ENCODE measurements around the gene TIMM17A.

DNA sequence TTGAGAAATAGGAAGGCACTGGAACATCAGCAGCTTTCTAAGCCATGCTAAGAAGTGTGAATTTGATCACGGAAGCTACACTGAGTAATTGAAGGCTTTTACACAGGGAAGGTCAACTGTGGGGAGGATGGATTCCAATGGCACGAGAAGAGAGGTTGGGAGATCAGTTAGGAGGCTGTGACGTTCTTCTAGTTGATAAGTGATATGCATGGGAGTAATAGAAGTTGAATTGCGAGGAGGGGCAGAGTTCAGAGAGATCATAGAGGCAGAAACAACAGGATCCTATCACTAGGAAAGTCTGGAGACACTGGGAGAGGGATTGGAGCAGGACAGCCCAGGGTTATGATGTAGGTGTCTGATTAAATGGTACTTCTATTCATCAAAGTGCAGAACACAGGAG, 25.2 kb upstream of the TIMM17A start:
- TF ChIP-seq, protein P1, sequence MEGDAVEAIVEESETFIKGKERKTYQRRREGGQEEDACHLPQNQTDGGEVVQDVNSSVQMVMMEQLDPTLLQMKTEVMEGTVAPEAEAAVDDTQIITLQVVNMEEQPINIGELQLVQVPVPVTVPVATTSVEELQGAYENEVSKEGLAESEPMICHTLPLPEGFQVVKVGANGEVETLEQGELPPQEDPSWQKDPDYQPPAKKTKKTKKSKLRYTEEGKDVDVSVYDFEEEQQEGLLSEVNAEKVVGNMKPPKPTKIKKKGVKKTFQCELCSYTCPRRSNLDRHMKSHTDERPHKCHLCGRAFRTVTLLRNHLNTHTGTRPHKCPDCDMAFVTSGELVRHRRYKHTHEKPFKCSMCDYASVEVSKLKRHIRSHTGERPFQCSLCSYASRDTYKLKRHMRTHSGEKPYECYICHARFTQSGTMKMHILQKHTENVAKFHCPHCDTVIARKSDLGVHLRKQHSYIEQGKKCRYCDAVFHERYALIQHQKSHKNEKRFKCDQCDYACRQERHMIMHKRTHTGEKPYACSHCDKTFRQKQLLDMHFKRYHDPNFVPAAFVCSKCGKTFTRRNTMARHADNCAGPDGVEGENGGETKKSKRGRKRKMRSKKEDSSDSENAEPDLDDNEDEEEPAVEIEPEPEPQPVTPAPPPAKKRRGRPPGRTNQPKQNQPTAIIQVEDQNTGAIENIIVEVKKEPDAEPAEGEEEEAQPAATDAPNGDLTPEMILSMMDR (IDR thresholded peaks at IDR 0.05; ENCODE audit: control extremely low read depth in 1 of 3, insufficient read depth in 1 of 3, low read depth in 1 of 3, low read length in 3 of 3): no peak
- TF ChIP-seq POLR2A (IDR thresholded peaks at IDR 0.05; ENCODE audit: control extremely low read depth in 1 of 2, low read depth in 2 of 2, low read length in 2 of 2): no peak
- TF ChIP-seq SRF (IDR thresholded peaks at IDR 0.05; ENCODE audit: low read depth, low read length): no peak
- TF ChIP-seq EP300 (IDR thresholded peaks at IDR 0.05; ENCODE audit: borderline replicate concordance in 1 of 2, low read depth in 2 of 2, low read length in 2 of 2): no peak
- TF ChIP-seq CREB1 (IDR thresholded peaks at IDR 0.05): no peak
- TF ChIP-seq SAP30 (IDR thresholded peaks at IDR 0.05; ENCODE audit: insufficient read depth, insufficient replicate concordance, low read length): no peak
- no peak for TF ChIP-seq ZNF274 (IDR thresholded peaks at IDR 0.05; ENCODE audit: borderline replicate concordance, extremely low read depth, low read length)
- TF ChIP-seq SIN3A (conservative IDR thresholded peaks at IDR 0.05 in 1 of 2, IDR thresholded peaks at IDR 0.05 in 1 of 2; ENCODE audit: low read depth in 1 of 2, low read length in 2 of 2): no peak
- no peak for TF ChIP-seq EZH2 (IDR thresholded peaks at IDR 0.05; ENCODE audit: low read depth, low read length, severe bottlenecking)
- no peak for TF ChIP-seq SUZ12 (IDR thresholded peaks at IDR 0.05; ENCODE audit: low read length)
- TF ChIP-seq GTF2F1 (IDR thresholded peaks at IDR 0.05; ENCODE audit: borderline replicate concordance, low read depth, low read length): no peak
- no peak for TF ChIP-seq POLR2AphosphoS5 (IDR thresholded peaks at IDR 0.05; ENCODE audit: low read depth, low read length)
- TF ChIP-seq ATF3 (IDR thresholded peaks at IDR 0.05; ENCODE audit: insufficient read depth, low read depth, low read length): no peak
- TF ChIP-seq EGR1 (IDR thresholded peaks at IDR 0.05; ENCODE audit: borderline replicate concordance, low read depth, low read length): no peak
